Pancreas (tissue), 10 donors: Measurements from ENCODE around the gene TMEM131L. TPM values are rescaled to one million over a fixed set of nuclear protein-coding genes. Genes with fewer than 3 reads are reported as not detected.

Experiments
- ATAC-seq, 4 donors: fragments of 200-7000 bp; cut with Tn5 transposase; one replicate each; pipeline versions ENCODE4 v1.8.0 to v1.9.1; 2020; ENCODE audit warnings: mild to moderate bottlenecking in 4 of 4, moderate library complexity in 4 of 4
- DNase-seq, 6 donors: peaks; one replicate each; pipeline ENCODE4 v3.0.0-alpha.2; 2020
- FAIRE-seq: peaks from 2 replicates; lab custom pipeline; 2012; peaks lifted over from hg19 to GRCh38; lab: Jason Lieb, UNC
- H3K27ac ChIP-seq, 4 donors: fragments of 200-600 bp; sonication (generic); 1 replicate in 3 of 4; 2 replicates in 1 of 4; pipeline versions ENCODE4 v1.5.0 to v1.8.0; 2020
- H3K27me3 ChIP-seq, 4 donors: fragments of 200-600 bp; one replicate each; pipeline ENCODE4 v1.8.0; 2021
- H3K36me3 ChIP-seq, 3 donors: fragments of 200-600 bp; sonication (generic) in 1 of 3; one replicate each; pipeline versions ENCODE4 v1.5.0 to v1.8.0; 2020 to 2021
- H3K4me1 ChIP-seq, 3 donors: fragments of 200-600 bp; one replicate each; pipeline ENCODE4 v1.8.0; 2021
- H3K4me3 ChIP-seq, 4 donors: fragments of 200-600 bp; sonication (generic) in 2 of 4; one replicate each; pipeline versions ENCODE4 v1.5.0 to v1.8.0; 2020 to 2021
- H3K9me3 ChIP-seq, 4 donors: fragments of 200-600 bp; one replicate each; pipeline ENCODE4 v1.8.0; 2021
- CTCF ChIP-seq, 4 donors: fragments of 200-600 bp; sonication (generic) in 3 of 4; IDR thresholded peaks; one replicate each; pipeline versions ENCODE4 v1.5.0 to v1.8.0; 2021; ENCODE audit warnings: antibody characterized with exemption in 4 of 4
- WGBS, 2 donors: extraction: QIAGEN DNeasy Blood & Tissue Kit; methylation state at CpG; one replicate each; pipeline ENCODE4 v1.1.7; 2013; 5-methylcytosine and 5-hydroxymethylcytosine counted together
- intact Hi-C, 3 donors: fragments of 100-400 bp; cut with DNase I; formaldehyde crosslinking; loops; one replicate each; pipeline versions ENCODE4 v1.11.1 to v1.14.2; 2022
- polyA plus RNA-seq, 2 donors: library from polyadenylated mRNA; stranded (reverse); fragments of 200-250 nt; gene quantifications; one replicate each; pipeline ENCODE4 v1.2.3, GENCODE V29; 2013
- total RNA-seq, 6 donors: library from RNA; stranded (reverse); fragmentation: NEBNext Ultra II Directional in 4 of 6; extraction: Animal tissue kit (Norgen Biotek cat#: 25700) in 4 of 6; gene quantifications; one replicate each; pipeline versions ENCODE4 v1.2.1 to v1.2.4, GENCODE V29; 2021 to 2023
- donor health status: healthy with polysubstance abuse.
- donor health status: DM: no; HTN: no; CAD: no; lungs with moderate emphysema.
- donor health status: DM: no; HTN: no; CAD: no.
- donor health status: control.
- donor health status: control.
- donor health status: Bipolar disorder and iron deficiency.
- donor health status: DM: yes; HTN: yes; CAD: no.
- donor health status: DM: no; HTN: no; CAD: no.
- donor health status: DM: no; HTN: no; CAD: no.
- donor health status: DM: yes; HTN: yes; CAD: no.

Gene TMEM131L
- total and polyA plus RNA-seq, 8 donors = 9.4 to 29.5 (median 20.1) TPM

GRCh38 chr4:153579410-153579809, 113.2 kb downstream of the TMEM131L start:
- intact Hi-C loops = loop anchor here in 2 of 3 donors (5.0 to 10.0 kb wide), 3 partner anchors 115 to 232 kb away; partner anchors contain the start of gene TMEM131L (in 1 of the 2)
- Histone ChIP-seq H3K27ac (no peak overlapping the region), H3K4me3 (no peak overlapping the region), H3K4me1 (peaks cover 3 to 11% (median 5%) of the 10 kb centered on the region in 3 donors), H3K9me3 (no peaks in the 10 kb centered on the region), H3K36me3 (peaks cover 0 to 4% (median 0%) of the 10 kb centered on the region in 3 donors), H3K27me3 (no peaks in the 10 kb centered on the region)
- 77 to 85% methylated on average over 4 of the region's 4 CpGs for WGBS, 2 donors
- no peak for TF ChIP-seq CTCF (IDR thresholded peaks at IDR 0.05)
- FAIRE-seq (no peak), ATAC-seq (no peak), DNase-seq (no peak)

DNA sequence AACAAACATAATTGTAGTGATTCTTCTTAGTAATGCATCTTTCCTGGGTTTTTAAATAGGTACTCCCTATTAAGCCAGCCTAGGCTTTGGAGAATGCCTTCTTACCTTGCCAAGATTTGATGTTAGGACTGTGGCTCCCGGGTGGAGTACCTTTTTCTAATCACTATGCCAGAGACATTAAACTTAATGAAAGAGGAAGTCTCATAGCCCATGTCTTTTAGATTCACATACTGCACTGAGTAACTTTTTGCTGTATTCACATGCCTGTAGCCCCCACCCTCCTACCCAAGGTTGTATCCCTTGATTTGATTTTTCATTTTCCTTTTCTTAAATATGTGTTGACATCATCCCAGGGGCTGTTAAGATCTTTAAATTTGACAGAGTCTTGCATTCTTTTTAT, 113.7 kb downstream of the TMEM131L start:
- Histone ChIP-seq H3K4me3 (no peak overlapping the region), H3K27ac (no peak overlapping the region), H3K36me3 (peaks cover 0 to 4% (median 2%) of the 10 kb centered on the region in 3 donors), H3K9me3 (no peaks in the 10 kb centered on the region), H3K4me1 (peaks cover 0 to 11% (median 5%) of the 10 kb centered on the region in 3 donors), H3K27me3 (no peaks in the 10 kb centered on the region)
- ATAC-seq = no peak
- intact Hi-C loops = loop anchor here in 2 of 3 donors (5.0 to 10.0 kb wide), 3 partner anchors 115 to 233 kb away; partner anchors contain the start of gene TMEM131L (in 1 of the 2)
- no peak for DNase-seq
- WGBS, 2 donors = 30 to 54% methylated on average over 1 of the region's 1 CpG
- no peak for TF ChIP-seq CTCF (IDR thresholded peaks at IDR 0.05)
- no peak for FAIRE-seq

DNA sequence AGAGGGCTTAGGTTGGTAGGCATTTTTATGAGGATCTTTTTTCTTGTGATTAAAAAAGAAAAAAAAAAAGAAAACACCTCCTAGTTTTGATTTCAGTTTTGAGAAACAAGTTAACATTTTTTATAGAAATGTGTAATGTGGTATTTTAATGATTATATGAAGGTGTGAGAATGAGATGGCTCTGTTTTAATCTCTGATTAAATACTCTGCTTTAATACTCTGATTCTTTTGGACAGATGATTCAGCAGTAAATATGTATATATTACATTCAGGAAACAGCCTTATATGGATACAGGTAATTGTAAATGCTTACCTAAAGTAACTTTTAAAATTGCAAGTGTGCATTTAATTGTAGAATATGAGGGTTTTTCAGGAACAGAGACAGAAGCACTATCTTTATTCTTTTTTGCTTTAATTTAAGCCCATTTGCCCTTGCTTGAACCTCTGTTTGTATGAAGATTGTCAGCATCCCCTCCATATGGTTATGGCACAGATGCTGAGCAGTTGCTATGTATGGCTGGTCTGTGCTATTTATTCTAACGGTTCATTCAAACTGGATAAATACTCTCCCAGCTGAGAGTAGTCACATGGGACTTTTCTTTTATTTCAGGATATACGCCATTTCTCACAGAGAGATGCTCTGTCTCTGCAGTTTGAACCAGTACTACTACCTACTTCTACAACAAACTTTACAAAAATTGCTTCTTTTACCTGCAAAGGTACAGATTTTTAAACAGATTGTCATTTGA, 117.0 kb downstream of the TMEM131L start:
- TF ChIP-seq CTCF (IDR thresholded peaks at IDR 0.05) = no peak
- ATAC-seq = no peak
- WGBS, 2 donors = 68 to 74% methylated on average over 2 of the region's 2 CpGs

GRCh38 chr4:153585026-153585425, 118.9 kb downstream of the TMEM131L start:
- H3K9me3 ChIP-seq = no peaks in the 10 kb centered on the region
- intact Hi-C loops = no loop called here
- no peak overlapping the region for H3K4me3 ChIP-seq
- DNase-seq (no peak), ATAC-seq (no peak), FAIRE-seq (no peak)
- no peak for TF ChIP-seq CTCF (IDR thresholded peaks at IDR 0.05)
- no peak overlapping the region for H3K27ac ChIP-seq
- peaks cover 0 to 24% (median 4%) of the 10 kb centered on the region in 3 donors for H3K36me3 ChIP-seq
- no peaks in the 10 kb centered on the region for H3K27me3 ChIP-seq
- H3K4me1 ChIP-seq = no peaks in the 10 kb centered on the region
- 90% methylated on average over 7 of the region's 7 CpGs for WGBS, 2 donors

More for the DNA sequence above, 117.0 kb downstream of the TMEM131L start:
- Histone ChIP-seq H3K4me3 (no peak overlapping the region), H3K27me3 (no peaks in the 10 kb centered on the region), H3K4me1 (no peaks in the 10 kb centered on the region), H3K27ac (no peak overlapping the region), H3K9me3 (no peaks in the 10 kb centered on the region), H3K36me3 (peaks cover 0 to 9% (median 4%) of the 10 kb centered on the region in 3 donors)
- DNase-seq (no peak), FAIRE-seq (no peak)
- intact Hi-C loops = no loop called here
